Mesothelial cell of epicardium (in vitro differentiated cells): Measurements from ENCODE around the gene EEF1A2. TPM values are rescaled to one million over a fixed set of nuclear protein-coding genes. Genes with fewer than 3 reads are reported as not detected.

Experiments
- DNase-seq, 2 experiments: peaks; one replicate each; pipeline ENCODE4 v3.0.0; 2021; ENCODE audit warnings: low spot score in 2 of 2; ENCODE audit not compliant: unreplicated experiment in 2 of 2
- H3K27ac Mint-ChIP-seq: 2 replicates; pipeline ENCODE4 v1.8.0; 2021; ENCODE audit warnings: mixed read lengths
- H3K27me3 Mint-ChIP-seq: 2 replicates; pipeline ENCODE4 v1.8.0; 2021; ENCODE audit warnings: low read depth, mixed read lengths
- H3K36me3 Mint-ChIP-seq: 2 replicates; pipeline ENCODE4 v1.8.0; 2021; ENCODE audit warnings: mixed read lengths
- H3K4me1 Mint-ChIP-seq: 2 replicates; pipeline ENCODE4 v1.8.0; 2021; ENCODE audit warnings: mixed read lengths
- H3K4me3 Mint-ChIP-seq: 2 replicates; pipeline ENCODE4 v1.8.0; 2021; ENCODE audit warnings: mild to moderate bottlenecking, moderate library complexity, mixed read lengths
- H3K9me3 Mint-ChIP-seq: 2 replicates; pipeline ENCODE4 v1.8.0; 2021; ENCODE audit warnings: mixed read lengths
- total RNA-seq: library from RNA; stranded (reverse); gene quantifications from 3 replicates; pipeline ENCODE4 v1.2.1, GENCODE V29; 2021
- TF ChIP-seq, protein P1 (sequence below): fragments of 200-600 bp; sonication (generic); IDR thresholded peaks from one replicate; pipeline ENCODE4 v1.5.0; 2021; ENCODE audit warnings: antibody characterized with exemption; ENCODE audit not compliant: unreplicated experiment

The EEF1A2 gene
- total RNA-seq, 1 donor from 2014 or later: 14.6 TPM

DNA sequence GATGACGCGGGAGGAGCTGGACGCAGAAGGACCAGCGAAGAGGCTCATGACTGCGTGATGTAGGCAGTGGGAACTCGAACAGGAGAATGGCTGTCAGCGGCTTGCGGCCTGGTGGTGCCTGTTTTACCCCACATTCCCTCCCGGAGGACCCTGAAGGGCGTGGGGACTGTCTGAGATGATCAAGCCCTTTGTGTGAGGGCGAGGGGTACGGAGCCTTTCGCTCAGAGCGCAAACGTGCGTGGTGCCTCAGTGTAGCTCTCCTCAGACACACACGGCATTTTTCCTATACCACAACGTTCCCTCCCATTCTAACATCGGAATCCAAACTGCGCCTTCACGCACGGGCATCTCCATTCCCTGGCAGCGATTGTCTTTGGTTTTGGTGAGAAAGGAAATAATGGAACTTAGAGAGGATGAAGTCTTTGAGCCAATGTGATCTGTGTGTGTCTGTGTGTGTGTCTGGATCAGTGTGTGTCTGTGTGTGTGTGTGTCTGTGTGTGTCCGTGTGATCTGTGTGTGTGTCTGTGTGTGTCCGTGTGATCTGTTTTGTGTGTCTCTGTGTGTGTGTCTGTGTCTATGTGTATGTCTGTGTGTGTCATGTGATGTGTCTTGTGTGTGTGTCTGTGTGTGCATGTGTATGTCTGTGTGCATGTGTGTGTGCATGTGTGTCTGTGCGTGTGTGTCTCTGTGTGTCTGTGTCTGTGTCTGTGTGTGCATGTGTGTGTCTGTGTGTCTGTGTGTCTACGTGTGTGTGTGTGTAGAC, 33.0 kb upstream of the EEF1A2 start:
- TF ChIP-seq, protein P1, sequence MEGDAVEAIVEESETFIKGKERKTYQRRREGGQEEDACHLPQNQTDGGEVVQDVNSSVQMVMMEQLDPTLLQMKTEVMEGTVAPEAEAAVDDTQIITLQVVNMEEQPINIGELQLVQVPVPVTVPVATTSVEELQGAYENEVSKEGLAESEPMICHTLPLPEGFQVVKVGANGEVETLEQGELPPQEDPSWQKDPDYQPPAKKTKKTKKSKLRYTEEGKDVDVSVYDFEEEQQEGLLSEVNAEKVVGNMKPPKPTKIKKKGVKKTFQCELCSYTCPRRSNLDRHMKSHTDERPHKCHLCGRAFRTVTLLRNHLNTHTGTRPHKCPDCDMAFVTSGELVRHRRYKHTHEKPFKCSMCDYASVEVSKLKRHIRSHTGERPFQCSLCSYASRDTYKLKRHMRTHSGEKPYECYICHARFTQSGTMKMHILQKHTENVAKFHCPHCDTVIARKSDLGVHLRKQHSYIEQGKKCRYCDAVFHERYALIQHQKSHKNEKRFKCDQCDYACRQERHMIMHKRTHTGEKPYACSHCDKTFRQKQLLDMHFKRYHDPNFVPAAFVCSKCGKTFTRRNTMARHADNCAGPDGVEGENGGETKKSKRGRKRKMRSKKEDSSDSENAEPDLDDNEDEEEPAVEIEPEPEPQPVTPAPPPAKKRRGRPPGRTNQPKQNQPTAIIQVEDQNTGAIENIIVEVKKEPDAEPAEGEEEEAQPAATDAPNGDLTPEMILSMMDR: no peak
- peaks cover 1% of the 10 kb centered on the region for H3K27me3 Mint-ChIP-seq
- no peak overlapping the region for H3K27ac Mint-ChIP-seq
- H3K36me3 Mint-ChIP-seq: no peaks in the 10 kb centered on the region
- no peaks in the 10 kb centered on the region for H3K9me3 Mint-ChIP-seq
- H3K4me3 Mint-ChIP-seq: no peak overlapping the region
- no peaks in the 10 kb centered on the region for H3K4me1 Mint-ChIP-seq
- no peak for DNase-seq

DNA sequence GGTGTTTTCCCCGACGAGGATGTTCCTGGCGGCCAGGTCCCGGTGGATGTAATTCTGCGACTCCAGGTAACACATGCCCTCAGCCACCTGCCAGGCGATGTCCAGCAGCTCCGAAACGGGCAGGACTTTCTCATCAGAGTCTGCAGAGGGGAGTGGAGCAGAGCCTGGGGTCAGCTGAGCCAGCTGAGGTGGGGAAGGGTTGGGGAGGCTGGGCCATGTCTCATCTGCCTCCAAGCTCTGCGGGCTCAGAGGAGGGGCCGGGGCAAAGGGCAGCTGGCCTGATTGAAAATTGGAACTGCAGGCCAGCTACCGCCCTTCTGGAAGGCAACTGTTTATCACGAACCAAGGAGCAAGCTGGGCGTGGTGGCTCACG, 31.9 kb upstream of the EEF1A2 start:
- no peak overlapping the region for H3K27ac Mint-ChIP-seq
- no peak overlapping the region for H3K4me3 Mint-ChIP-seq
- H3K9me3 Mint-ChIP-seq: no peaks in the 10 kb centered on the region
- TF ChIP-seq, protein P1: no peak
- H3K36me3 Mint-ChIP-seq: no peaks in the 10 kb centered on the region
- DNase-seq: peak in 1 of 2 experiments; percentile 15
- H3K27me3 Mint-ChIP-seq: peaks cover 1% of the 10 kb centered on the region
- H3K4me1 Mint-ChIP-seq: no peaks in the 10 kb centered on the region

DNA sequence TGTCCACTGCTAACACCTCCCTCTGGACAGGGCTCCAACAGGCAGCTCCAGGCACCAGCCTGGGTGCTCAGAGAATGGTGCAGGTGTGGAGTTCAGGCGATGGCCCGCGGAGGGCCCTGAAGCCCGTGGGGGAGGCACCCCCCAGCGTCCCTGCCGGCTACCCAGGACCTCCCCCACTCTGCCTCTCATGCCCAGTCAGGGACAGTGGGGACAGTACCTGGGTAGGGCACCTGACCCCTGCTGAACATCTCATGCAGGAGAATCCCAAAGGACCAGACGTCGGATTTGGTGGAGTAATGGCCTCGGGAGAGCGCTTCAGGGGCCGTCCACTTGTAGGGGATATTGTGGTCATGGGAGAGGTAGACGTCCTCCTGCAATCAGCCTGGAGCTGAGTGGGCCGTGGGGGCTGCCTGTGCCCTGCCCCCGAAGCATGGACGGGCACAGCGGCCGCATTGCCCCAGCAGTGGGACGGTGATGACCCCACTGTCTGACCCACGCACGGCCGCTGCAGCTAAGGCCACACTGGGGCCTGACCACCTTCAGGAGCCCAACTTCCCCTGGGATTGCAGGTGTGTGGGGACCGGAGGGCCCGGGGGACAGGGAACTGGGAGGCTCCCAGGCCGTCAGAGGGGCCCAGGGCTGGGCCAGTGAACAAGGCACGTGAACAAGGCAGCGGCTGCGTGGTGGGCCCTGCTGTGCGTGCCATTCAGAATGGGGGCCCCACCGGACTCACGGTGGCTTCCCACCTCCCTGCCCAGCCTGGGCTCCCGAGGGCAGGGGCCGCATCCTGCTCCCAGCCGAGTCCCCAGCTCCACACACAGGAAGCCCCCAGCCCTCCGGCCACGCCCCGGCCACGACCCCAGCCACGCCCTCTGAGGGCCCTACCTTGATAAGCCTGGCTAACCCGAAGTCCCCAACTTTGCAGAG, 31.2 kb upstream of the EEF1A2 start:
- Mint-ChIP-seq H3K36me3 (no peaks in the 10 kb centered on the region), H3K27me3 (peaks cover 1% of the 10 kb centered on the region), H3K4me1 (no peaks in the 10 kb centered on the region), H3K4me3 (no peak overlapping the region), H3K27ac (no peak overlapping the region), H3K9me3 (no peaks in the 10 kb centered on the region)
- TF ChIP-seq, protein P1: no peak
- peak in 1 of 2 experiments; percentile 16 for DNase-seq

DNA sequence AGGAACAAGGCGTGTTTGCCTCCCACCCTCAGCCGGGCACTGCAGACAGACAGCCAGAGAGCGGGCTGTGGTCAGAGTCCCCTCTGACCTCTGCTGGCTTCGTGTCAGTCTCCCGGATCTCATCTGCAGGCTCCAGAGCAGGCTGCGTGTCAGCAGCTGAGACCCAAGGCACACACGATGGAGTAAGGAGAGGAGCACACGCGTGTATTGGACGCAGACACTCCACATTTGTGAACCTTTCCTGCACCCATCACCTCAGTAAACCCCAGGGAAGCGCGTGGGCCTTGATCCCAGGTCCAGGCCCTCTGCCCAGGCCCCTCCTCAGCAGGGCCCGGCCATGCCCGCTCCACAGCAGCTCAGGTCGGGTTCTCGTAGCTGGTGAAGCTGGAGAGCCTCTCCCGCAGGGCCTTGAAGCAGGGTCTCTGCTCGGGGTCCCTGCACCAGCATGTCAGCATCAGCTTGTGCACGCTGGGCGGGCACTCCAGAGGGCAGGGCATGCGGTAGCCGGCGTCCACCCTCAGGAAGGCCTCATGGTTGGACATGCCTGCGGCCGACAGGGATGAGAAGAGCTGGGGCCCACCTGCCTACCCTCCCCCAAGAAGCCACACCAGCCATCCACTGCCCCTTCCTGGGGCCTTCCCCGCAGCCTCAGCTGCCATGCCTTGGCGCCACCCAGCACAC, 30.4 kb upstream of the EEF1A2 start:
- peaks cover 1% of the 10 kb centered on the region for H3K36me3 Mint-ChIP-seq
- TF ChIP-seq, protein P1: no peak
- no peak overlapping the region for H3K4me3 Mint-ChIP-seq
- H3K4me1 Mint-ChIP-seq: peaks cover 5% of the 10 kb centered on the region
- DNase-seq: peak in 1 of 2 experiments; percentile 15
- H3K27me3 Mint-ChIP-seq: peaks cover 1% of the 10 kb centered on the region
- no peak overlapping the region for H3K27ac Mint-ChIP-seq
- H3K9me3 Mint-ChIP-seq: no peaks in the 10 kb centered on the region

DNA sequence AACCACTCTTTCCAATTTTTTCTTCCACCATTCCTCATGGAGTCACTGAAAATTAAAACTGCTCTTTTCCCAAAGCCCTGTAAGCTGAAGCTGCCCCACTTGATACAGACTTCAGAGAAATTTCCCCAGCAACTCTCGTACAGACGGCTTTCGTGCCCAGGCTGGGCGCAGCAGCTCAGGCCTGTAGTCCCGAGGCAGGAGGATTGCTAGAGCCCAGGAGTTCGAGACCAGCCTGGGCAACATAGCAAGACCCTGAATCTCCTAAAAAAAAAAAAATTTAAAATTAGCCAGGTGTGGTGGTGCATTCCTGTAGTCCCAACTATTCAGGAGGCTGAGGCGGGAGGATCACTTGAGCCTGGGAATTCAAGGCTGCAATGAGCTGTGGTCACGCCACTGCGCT, 28.3 kb upstream of the EEF1A2 start:
- no peak overlapping the region for H3K4me3 Mint-ChIP-seq
- DNase-seq: no peak
- peaks cover 3% of the 10 kb centered on the region for H3K9me3 Mint-ChIP-seq
- H3K27ac Mint-ChIP-seq: no peak overlapping the region
- TF ChIP-seq, protein P1: no peak
- peaks cover 1% of the 10 kb centered on the region for H3K27me3 Mint-ChIP-seq
- peaks cover 9% of the 10 kb centered on the region for H3K4me1 Mint-ChIP-seq
- peaks cover 16% of the 10 kb centered on the region for H3K36me3 Mint-ChIP-seq
